ENCODE data around the gene PTPRO.
"Not testable (repeated sequence)": the region's sequence is repeated elsewhere in the genome, so short reads cannot be mapped to it uniquely, and the experiment has no call there.

The PTPRO gene

DNA sequence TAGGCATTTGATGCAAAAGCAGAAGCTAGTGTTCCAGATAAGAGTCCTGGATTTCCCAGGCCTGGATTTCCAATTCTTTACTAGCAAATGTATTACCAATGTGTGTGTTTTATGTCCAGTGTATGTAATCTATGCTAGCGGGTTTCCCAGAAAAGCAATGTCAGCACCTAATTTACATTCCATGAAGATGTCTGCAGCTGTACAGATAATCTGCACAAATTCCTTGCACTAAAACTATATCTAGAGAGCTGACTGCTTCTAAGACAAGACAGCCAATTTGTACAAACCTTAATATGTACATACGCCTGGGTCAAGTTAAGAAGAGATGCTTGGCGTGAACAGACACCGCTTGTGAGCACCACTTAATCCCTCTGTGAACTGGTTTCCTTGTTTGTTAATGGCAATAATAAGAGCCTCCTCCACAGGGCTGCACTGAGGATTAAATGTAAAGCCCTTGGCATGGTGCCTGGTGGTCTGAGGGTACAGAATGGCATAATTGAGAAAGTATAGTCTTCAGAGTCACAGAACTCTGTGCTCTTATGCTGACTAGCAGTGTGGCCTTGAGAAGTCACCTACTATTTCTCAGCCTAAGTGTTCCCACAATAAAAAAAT, 281.3 kb downstream of the PTPRO start:
- DNase-seq (ENCODE audit: low read depth): no peak

- DNase-seq (ENCODE audit: low read depth): no peak
Measured at GRCh38 chr12:15605881-15606590, 283.7 kb downstream of the PTPRO start.

DNA sequence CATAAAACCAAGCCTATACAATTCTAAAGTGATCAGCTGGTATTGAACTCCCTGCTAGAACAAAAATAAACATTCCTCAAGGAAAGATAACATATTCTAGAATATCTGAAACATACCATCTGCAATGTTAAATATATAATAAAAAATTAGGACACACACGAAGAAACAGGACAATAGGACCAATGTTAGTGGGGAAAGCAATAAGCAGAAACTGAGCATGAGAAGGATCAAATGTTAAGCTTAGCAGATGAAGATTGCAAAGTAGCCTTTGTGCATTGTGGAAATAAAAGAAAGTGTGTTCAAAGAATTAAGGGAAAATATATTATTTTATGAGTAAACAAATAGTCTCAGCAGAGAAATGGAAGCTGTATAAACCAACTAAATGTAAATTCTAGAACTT, 286.1 kb downstream of the PTPRO start:
- no peak for DNase-seq (ENCODE audit: low read depth)

GRCh38 chr12:15608941-15609340, 286.6 kb downstream of the PTPRO start:
- no peak for DNase-seq (ENCODE audit: low read depth)

DNA sequence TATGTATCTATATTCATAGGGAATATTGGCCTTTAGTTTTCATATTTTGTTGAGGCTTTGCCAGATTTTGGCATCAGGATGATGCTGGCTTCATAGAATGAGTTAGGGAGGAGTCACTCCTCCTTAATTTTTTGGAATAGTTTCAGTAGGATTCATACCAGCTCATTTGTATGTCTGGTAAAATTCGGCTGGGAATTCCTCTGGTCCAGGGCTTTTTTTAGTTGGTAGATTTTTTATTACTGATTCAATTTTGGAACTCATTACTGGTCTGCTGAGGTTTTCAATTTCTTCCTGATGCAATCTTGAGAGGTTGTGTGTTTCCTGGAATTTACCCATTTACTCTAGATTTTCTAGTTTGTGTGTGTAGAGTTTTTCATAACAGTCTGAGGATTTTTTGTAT, 291.7 kb downstream of the PTPRO start:
- no peak for DNase-seq (ENCODE audit: low read depth)

- DNase-seq (ENCODE audit: low read depth): not testable (repeated sequence)
Measured at GRCh38 chr12:15616495-15616894, 294.2 kb downstream of the PTPRO start.

GRCh38 chr12:15620741-15621539, 298.6 kb downstream of the PTPRO start:
- no peak for DNase-seq (ENCODE audit: low read depth)

- no peak for DNase-seq (ENCODE audit: low read depth)
Measured at GRCh38 chr12:15625075-15625474, 302.8 kb downstream of the PTPRO start.

- no peak for DNase-seq (ENCODE audit: low read depth)
Measured at GRCh38 chr12:15627995-15628945, 306.0 kb downstream of the PTPRO start.

GRCh38 chr12:15629108-15629507, 306.8 kb downstream of the PTPRO start:
- DNase-seq (ENCODE audit: low read depth): no peak

DNA sequence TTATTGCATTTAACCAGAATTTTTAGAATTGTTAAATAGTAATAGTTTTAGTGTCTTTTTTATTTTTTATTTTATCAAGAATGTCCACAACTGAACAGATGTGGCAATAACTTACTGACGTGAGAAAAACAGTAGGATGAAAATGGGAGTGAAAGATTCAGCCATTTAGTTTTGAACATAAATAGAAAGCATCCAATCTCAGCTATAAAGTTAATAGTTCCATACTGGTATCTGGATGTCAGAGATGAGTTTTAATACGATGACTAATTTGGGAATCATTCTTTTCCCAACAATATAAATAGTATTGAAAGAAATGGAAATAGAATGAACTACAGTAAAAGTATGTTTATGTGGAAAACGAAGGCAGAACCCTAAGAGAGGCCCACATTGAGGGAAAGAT, 307.5 kb downstream of the PTPRO start:
- DNase-seq (ENCODE audit: low read depth): no peak

GRCh38 chr12:15631007-15631715, 308.9 kb downstream of the PTPRO start:
- no peak for DNase-seq (ENCODE audit: low read depth)

DNA sequence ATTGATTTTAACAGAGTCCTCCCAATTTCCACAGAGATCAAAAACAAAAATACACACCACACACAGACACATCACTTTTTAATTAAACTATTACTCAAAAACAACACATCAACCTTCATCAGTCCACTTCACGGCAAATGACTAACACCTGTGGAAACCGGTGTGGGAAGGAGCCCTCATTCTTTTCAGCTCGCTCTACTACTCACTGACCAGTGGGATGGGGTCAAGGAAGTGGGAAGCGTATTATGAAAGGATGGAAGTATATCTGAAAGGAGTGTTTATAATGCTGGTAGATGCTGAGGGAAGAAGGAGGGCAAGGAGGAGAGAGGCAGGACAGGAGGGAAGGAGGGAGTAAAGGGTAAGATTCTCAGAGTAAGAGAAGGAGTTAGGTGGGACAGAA, 310.4 kb downstream of the PTPRO start:
- no peak for DNase-seq (ENCODE audit: low read depth)

DNA sequence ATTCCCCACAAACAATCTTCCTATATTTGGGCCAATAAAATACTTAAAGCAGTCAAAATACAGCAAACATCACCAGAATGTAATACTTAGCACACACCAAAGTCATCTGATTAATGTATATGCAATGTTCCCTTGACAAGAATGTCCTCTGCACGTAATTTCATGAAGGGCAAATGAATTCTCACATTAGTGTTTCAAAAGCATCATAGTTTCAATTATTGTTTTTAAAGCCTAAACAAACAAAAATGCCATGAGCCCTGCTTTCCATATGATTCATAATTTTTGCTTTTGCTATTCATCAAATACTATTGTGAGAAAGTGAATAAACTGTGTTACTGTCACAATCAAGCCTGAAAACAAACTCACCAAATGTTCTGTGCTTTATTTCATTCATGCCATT, 310.9 kb downstream of the PTPRO start:
- DNase-seq (ENCODE audit: low read depth): no peak

- no peak for DNase-seq (ENCODE audit: low read depth)
Measured at GRCh38 chr12:15634010-15634683, 311.8 kb downstream of the PTPRO start.

DNA sequence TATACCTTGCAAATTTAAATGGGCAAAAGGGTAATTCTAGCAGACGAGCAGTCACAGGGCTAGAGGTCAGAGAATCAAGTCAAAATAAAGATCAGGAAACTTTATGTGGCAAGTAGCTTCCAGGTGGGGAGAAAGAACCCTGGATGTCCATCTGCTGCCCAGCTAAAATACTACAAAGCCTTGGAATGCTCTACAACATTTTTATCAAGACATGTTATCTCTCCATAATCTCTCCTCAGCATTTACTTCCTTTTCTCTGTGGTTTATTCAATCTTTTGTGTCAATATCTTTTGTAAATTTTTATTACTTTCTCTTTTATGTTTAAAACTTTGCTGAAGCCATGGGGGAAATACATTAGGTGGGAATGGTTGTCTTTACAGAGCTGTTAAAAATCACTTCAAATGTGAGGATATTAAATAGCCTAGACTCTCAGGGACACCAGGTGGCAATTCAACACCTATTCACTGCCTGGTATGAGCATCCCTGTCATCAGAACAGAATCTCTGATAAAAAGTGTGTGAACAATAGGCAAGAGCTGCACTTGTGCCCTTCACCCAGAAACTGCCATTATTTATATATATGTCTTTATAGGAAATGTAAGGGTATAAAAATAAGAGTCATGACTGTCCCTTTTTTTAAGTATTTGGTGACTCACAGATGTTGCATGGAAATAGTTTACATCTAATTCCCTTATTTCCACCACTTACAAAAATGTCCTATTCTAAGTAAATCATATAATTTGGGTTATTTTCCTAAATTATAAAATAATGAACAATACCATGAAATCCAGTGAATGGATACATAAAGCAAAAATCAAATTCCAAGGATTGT, 314.0 kb downstream of the PTPRO start:
- DNase-seq (ENCODE audit: low read depth): no peak

DNA sequence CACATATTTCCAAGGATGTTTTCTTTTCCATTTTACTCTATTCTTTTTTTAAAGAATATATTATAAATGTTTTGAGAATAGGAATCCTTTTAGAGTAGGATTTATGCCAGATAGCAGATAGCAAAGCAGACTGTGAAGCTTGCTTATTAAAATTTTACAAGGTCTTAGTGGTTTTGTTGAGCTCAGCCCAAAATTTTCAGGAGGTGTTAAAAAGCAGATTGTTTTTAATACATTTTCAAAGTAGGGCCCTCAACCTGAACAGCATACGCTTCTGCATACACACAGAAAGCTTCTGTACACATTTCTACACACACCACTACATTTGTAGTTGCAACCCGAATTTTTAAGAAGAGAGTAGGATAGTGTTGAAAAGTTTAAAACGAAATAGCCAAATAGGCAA, 315.9 kb downstream of the PTPRO start:
- no peak for DNase-seq (ENCODE audit: low read depth)

DNA sequence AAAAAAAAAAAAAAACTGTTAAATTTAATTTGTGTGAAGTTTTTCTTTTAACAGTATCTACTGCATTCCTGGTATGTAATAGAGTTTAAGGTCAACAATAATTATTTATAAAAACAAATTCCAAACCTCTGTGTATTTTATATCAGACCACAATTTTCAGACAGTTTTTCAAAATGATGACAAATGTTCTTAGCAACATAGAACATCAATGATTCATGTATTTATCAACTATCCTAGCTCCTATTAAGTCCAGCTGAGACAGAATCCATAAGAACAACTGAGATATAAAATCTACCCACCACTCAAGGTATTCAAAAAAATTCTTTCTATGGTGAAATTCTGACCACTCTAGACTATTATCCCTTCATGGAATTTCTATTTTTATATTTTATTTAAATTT, 322.4 kb downstream of the PTPRO start:
- no peak for DNase-seq (ENCODE audit: low read depth)

GRCh38 chr12:15646581-15646980, 324.3 kb downstream of the PTPRO start:
- DNase-seq (ENCODE audit: low read depth): no peak

All from activated T-cell treated with anti-CD3 and anti-CD28 coated beads for 48 hours (primary cell).